ENCODE measurements around the gene APOO. TPM values are rescaled to one million over a fixed set of nuclear protein-coding genes. Genes with fewer than 3 reads are reported as not detected.
A peak's percentile ranks its signal among the peaks of the same experiment; 100 is the strongest.

The APOO gene
- total RNA-seq, 1 donor from 2014 or later: 18.3 TPM

DNA sequence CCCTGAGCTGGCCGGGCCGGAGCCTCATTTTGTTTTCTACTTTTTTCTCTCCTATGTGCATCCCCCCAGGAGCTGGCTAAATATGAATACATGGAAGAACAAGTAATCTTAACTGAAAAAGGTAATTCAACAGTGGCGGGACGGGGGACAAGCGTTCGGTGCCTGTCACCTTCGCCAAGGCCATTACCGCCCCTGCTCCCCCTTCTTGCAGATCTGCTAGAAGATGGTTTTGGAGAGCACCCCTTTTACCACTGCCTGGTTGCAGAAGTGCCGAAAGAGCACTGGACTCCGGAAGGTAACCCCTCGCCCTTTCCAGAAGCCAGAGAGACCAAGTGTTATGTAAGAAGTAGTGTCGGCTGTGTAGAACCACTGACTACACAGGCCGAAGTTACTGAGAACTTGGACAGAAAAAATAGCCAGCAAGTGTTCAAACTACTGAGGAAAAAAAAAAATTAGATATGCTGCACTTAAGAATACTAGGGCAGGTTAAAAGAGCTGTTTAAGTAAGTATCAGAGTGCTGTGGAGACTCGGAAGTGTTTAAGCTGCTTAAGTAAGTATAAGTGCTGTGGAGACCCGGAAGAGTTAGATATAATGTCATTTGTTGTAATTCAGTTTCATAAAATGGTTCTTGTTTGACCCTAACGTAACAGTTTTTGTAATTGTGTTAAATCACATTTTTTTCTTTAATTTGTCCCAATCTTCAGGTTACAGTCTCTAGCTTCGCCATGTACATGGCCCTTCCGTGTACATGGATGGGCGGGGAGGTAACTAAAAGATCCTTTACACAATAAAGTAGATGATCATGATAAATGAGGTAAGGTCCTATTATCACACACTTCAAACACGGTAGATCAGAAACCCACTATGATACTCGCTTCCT, 123.9 kb downstream of the APOO start:
- H3K4me1 Mint-ChIP-seq (ENCODE audit: unreplicated experiment): peaks cover 20% of the 10 kb centered on the region
- no peak for DNase-seq (ENCODE audit: low spot score)
- no peaks in the 10 kb centered on the region for H3K27me3 Mint-ChIP-seq (ENCODE audit: unreplicated experiment)
- no peak for TF ChIP-seq CTCF (IDR thresholded peaks at IDR 0.05; ENCODE audit: unreplicated experiment)
- no peak overlapping the region for H3K27ac Mint-ChIP-seq (ENCODE audit: unreplicated experiment)
- H3K36me3 Mint-ChIP-seq (ENCODE audit: low read depth, unreplicated experiment): peaks cover 24% of the 10 kb centered on the region
- H3K9me3 Mint-ChIP-seq (ENCODE audit: unreplicated experiment): no peaks in the 10 kb centered on the region
- H3K4me3 Mint-ChIP-seq (ENCODE audit: unreplicated experiment): peak overlapping the region; percentile 97

Other genes starting within 250 kb of the APOO start
- 74.6 TPM for gene PRDX4, start 240.4 kb downstream of the APOO start, total RNA-seq (ENCODE audit: unreplicated experiment)
- gene ACOT9, start 164.7 kb downstream of the APOO start, total RNA-seq (ENCODE audit: unreplicated experiment): 99.1 TPM
- 479 TPM for gene SAT1, start 124.8 kb downstream of the APOO start, total RNA-seq (ENCODE audit: unreplicated experiment)
- not detected for gene CXorf58, start 68 bp upstream of the APOO start, total RNA-seq (ENCODE audit: unreplicated experiment)
- gene KLHL15, start 119.2 kb upstream of the APOO start, total RNA-seq (ENCODE audit: unreplicated experiment): 5.6 TPM
- 258 TPM for gene EIF2S3, start 147.0 kb upstream of the APOO start, total RNA-seq (ENCODE audit: unreplicated experiment)
- 40.0 TPM for gene ZFX, start 241.8 kb upstream of the APOO start, total RNA-seq (ENCODE audit: unreplicated experiment)